Ovary (tissue), 3 donors: ENCODE data around the gene ACKR4.

Experiments
- EP300 ChIP-seq: sonication (generic); formaldehyde crosslinking; IDR thresholded peaks from one replicate; pipeline ENCODE4 v1.6.1; 2017; ENCODE audit warnings: antibody characterized with exemption
- POLR2A ChIP-seq: fragments of 450-650 bp; IDR thresholded peaks from one replicate; pipeline ENCODE4 v1.6.1; 2017; ENCODE audit warnings: antibody characterized with exemption, mild to moderate bottlenecking, moderate library complexity
- TF ChIP-seq, protein P1 (sequence below), 3 donors: fragments of 450-650 bp in 2 of 3; fragments of 200-600 bp in 1 of 3; IDR thresholded peaks; one replicate each; pipeline versions ENCODE4 v1.5.1 to v1.8.0; 2016 to 2022; ENCODE audit warnings: antibody characterized with exemption in 3 of 3, mild to moderate bottlenecking in 1 of 3
- donor health status: DM: no; HTN: no; CAD: no.

DNA sequence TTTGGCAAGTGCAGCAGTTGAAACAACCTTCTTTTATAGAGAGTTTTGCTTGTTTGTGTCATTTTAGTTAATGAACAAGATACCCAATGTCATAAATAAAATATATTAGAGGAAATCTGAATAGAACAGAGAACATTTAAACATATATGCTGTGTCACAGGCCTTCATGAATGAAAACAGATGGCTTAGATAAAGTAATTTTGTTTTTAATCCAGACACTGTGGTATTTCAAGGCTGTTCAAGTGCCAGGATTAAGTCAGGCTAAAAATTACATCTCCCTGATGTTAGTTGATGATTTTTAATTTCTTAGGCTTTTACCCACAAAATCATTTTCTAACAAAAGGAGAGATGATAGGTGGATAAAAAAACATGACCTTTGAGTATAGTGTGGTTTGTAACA, 4.9 kb upstream of the ACKR4 start:
- TF ChIP-seq POLR2A (no peak), EP300 (no peak)
- TF ChIP-seq, protein P1, sequence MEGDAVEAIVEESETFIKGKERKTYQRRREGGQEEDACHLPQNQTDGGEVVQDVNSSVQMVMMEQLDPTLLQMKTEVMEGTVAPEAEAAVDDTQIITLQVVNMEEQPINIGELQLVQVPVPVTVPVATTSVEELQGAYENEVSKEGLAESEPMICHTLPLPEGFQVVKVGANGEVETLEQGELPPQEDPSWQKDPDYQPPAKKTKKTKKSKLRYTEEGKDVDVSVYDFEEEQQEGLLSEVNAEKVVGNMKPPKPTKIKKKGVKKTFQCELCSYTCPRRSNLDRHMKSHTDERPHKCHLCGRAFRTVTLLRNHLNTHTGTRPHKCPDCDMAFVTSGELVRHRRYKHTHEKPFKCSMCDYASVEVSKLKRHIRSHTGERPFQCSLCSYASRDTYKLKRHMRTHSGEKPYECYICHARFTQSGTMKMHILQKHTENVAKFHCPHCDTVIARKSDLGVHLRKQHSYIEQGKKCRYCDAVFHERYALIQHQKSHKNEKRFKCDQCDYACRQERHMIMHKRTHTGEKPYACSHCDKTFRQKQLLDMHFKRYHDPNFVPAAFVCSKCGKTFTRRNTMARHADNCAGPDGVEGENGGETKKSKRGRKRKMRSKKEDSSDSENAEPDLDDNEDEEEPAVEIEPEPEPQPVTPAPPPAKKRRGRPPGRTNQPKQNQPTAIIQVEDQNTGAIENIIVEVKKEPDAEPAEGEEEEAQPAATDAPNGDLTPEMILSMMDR (IDR thresholded peaks at IDR 0.05): no peak
